ENCODE data around the gene MRPL24. TPM values are rescaled to one million over a fixed set of nuclear protein-coding genes. Genes with fewer than 3 reads are reported as not detected.

Gene MRPL24
- total RNA-seq, 2 donors from 2014 or later = 45.8 to 50.5 TPM

DNA sequence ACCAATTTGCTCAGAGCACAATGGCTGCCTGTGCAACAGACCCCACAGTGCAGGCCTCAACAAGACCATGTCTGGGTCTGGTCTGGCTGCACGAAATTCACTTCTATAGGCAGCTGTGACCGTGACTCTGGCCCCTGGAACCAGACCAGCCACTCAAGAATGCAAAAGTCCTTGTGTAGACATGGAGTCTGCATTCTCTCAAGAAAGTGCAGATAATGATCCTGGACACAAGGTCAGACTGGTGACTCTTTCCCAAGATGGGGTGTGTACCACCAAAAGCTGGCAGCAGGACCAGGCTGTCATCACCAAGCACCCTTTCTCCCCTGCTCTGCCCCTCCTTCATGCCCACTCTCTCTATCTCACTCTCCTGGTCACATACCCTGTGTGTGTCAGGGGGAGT lies 19.8 kb downstream of the MRPL24 start:
- Histone ChIP-seq H3K4me3 (no peak overlapping the region), H3K4me1 (peaks cover 0 to 17% of the 10 kb centered on the region in 2 donors), H3K27ac (no peak overlapping the region), H3K27me3 (no peaks in the 10 kb centered on the region), H3K9me3 (no peaks in the 10 kb centered on the region), H3K36me3 (peaks cover 44% of the 10 kb centered on the region)
- TF ChIP-seq, protein P1, sequence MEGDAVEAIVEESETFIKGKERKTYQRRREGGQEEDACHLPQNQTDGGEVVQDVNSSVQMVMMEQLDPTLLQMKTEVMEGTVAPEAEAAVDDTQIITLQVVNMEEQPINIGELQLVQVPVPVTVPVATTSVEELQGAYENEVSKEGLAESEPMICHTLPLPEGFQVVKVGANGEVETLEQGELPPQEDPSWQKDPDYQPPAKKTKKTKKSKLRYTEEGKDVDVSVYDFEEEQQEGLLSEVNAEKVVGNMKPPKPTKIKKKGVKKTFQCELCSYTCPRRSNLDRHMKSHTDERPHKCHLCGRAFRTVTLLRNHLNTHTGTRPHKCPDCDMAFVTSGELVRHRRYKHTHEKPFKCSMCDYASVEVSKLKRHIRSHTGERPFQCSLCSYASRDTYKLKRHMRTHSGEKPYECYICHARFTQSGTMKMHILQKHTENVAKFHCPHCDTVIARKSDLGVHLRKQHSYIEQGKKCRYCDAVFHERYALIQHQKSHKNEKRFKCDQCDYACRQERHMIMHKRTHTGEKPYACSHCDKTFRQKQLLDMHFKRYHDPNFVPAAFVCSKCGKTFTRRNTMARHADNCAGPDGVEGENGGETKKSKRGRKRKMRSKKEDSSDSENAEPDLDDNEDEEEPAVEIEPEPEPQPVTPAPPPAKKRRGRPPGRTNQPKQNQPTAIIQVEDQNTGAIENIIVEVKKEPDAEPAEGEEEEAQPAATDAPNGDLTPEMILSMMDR (IDR thresholded peaks at IDR 0.05) = no peak
- no peak for DNase-seq (ENCODE audit: low spot score)

DNA sequence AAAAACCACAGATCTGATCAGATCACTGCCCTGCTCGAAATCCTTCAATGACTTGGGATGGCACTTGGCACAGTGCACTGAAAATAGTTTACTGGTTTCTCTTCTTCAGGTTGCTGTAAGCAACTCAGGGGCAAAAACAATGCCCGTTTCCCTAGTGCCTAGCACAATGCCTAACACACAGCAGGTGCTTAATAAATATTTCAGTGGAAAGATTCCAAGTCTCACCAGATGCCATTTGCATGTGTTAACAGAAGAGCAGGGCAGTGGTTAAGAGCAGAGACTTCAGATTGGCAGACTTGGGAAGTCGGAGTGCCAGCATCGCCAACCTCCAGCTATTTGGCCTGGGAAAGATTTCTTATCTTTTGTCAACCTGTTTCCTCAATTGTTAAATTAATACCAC lies 23.5 kb downstream of the MRPL24 start:
- H3K27me3 ChIP-seq = no peaks in the 10 kb centered on the region
- DNase-seq (ENCODE audit: low spot score) = no peak
- no peaks in the 10 kb centered on the region for H3K9me3 ChIP-seq
- TF ChIP-seq, protein P1 (IDR thresholded peaks at IDR 0.05) = no peak
- peaks cover 17% of the 10 kb centered on the region for H3K36me3 ChIP-seq
- no peaks in the 10 kb centered on the region for H3K4me1 ChIP-seq
- H3K4me3 ChIP-seq = no peak overlapping the region
- H3K27ac ChIP-seq = no peak overlapping the region

DNA sequence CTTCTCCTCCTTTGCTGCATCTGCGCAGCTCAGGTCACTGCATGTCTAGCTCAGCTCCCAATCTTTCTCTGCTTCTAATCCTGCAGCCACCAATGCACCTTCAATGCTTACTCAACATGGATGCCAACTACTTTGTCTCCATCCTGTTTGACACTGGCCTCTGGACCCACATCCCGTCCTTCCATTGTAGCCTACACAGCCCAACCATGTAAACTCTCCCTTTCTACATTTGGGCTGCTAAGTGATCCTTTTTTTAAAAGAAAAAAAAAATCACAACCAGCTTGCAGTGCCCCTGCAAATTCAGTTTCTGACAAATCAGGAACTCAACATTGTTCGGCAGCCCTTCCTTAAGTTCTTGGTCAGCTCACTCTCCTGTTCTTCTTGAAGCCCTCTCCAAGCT lies 26.1 kb downstream of the MRPL24 start:
- Histone ChIP-seq H3K36me3 (no peaks in the 10 kb centered on the region), H3K4me1 (peaks cover 0 to 5% of the 10 kb centered on the region in 2 donors), H3K4me3 (no peak overlapping the region), H3K27ac (no peak overlapping the region), H3K27me3 (no peaks in the 10 kb centered on the region), H3K9me3 (no peaks in the 10 kb centered on the region)
- DNase-seq (ENCODE audit: low spot score) = no peak
- TF ChIP-seq, protein P1 (IDR thresholded peaks at IDR 0.05) = no peak

DNA sequence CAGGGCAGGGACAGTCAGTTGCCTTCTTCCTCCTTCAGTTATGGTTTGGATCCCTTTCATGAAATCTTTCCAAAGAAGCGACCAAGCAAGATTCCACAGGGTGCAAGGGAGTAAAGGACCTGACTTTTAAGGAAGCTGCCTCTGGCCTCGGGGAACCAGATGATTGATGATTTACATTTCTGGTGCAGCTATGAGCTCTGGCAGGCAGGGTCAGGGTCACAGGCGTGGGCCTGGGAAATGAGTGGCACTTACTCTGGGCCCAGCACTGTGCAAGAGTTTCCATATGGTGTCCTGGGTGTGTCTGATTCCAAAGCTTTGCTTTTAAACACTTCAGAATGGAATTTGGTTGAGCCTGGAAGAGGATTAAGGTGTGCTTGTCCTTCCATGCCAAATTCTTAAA lies 28.3 kb downstream of the MRPL24 start:
- DNase-seq (ENCODE audit: low spot score) = no peak
- TF ChIP-seq, protein P1 (IDR thresholded peaks at IDR 0.05) = no peak
- Histone ChIP-seq H3K4me1 (peaks cover 0 to 11% of the 10 kb centered on the region in 2 donors), H3K4me3 (no peak overlapping the region), H3K27me3 (no peaks in the 10 kb centered on the region), H3K27ac (no peak overlapping the region), H3K9me3 (no peaks in the 10 kb centered on the region), H3K36me3 (no peaks in the 10 kb centered on the region)

DNA sequence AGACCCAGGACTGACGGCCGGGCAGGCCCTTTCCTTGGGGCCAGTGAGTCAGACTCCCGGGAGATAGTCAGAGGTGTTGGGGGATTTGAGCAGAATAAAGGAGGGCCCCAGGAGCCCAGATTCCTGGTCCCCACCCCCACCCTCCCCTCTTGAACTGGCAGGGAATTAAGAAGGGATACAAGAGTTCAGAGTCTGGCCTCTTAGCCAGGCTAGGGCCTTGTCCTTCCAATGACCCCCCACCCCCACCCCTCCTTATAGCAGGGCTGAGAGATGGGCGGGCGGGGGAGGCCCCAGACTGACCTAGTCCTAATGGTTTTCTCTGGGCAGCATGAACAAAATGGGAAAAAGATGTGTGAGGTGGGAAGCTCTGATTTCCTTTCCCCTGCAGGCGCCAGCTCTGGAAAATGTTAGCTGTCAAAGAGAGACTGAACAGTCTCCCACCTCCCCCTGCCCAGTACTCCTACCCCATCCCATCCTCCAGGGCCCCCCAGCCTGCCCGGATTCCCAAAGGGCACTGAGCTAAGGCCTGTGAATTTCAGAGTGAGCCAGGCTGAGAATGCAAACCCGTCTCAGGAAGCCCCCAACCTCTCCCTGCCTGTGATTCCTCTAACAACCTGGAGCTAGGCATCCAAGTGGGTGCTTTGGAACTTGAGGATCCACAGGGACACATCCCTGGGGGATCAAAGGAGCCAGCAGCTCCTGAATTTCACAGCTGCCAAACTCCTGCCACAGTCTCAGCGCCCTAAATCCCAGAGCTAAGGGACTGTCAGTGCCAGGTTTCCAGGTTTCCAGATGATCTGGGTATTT lies 29.7 kb downstream of the MRPL24 start:
- no peak overlapping the region for H3K4me3 ChIP-seq
- H3K36me3 ChIP-seq = no peaks in the 10 kb centered on the region
- H3K9me3 ChIP-seq = no peaks in the 10 kb centered on the region
- H3K27me3 ChIP-seq = no peaks in the 10 kb centered on the region
- H3K27ac ChIP-seq = no peak overlapping the region
- DNase-seq (ENCODE audit: low spot score) = no peak
- TF ChIP-seq, protein P1 (IDR thresholded peaks at IDR 0.05) = no peak
- H3K4me1 ChIP-seq = peaks cover 0 to 24% of the 10 kb centered on the region in 2 donors

All from right atrium auricular region (tissue), 2 donors.